Measurements from ENCODE around the gene SLC25A22. TPM values are rescaled to one million over a fixed set of nuclear protein-coding genes. Genes with fewer than 3 reads are reported as not detected.

The SLC25A22 gene
- total RNA-seq, 1 experiment from 2014 or later: 32.7 TPM

GRCh38 chr11:803770-804598 is 5.9 kb upstream of the SLC25A22 start:
- intact Hi-C loops (cut with micrococcal nuclease): no loop called here
- no peak for TF ChIP-seq CTCF (conservative IDR thresholded peaks at IDR 0.05; ENCODE audit: low read depth, low read length)
- no peak for TF ChIP-seq EZH2phosphoT487 (IDR thresholded peaks at IDR 0.05; ENCODE audit: borderline replicate concordance, low read length)
- no peak for TF ChIP-seq EZH2 (IDR thresholded peaks at IDR 0.05; ENCODE audit: low read length, unreplicated experiment)
- DNase-seq: no peak
- Histone ChIP-seq H3K36me3 (ENCODE audit: low read depth, low read length) (no peaks in the 10 kb centered on the region), H3K9me3 (ENCODE audit: low read length) (no peaks in the 10 kb centered on the region), H3K4me1 (ENCODE audit: insufficient read depth, low read length) (peaks cover 15% of the 10 kb centered on the region), H3K4me3 (ENCODE audit: low read length) (peak overlapping the region; percentile 70), H3K9me2 (replicated peaks; ENCODE audit: low read length) (no peaks in the 10 kb centered on the region), H3K27ac (ENCODE audit: low read length) (no peak overlapping the region), H3K27me3 (ENCODE audit: low read length) (no peaks in the 10 kb centered on the region), H4K20me1 (ENCODE audit: low read length) (no peaks in the 10 kb centered on the region), H3K9ac (ENCODE audit: low read length) (no peak overlapping the region), H2AFZ (ENCODE audit: low read length) (no peak overlapping the region), H3K79me2 (ENCODE audit: low read length) (peaks cover 16% of the 10 kb centered on the region), H3K4me2 (ENCODE audit: low read length) (peak overlapping the region; percentile 98), H3F3A (ENCODE audit: low read length, unreplicated experiment) (no peaks in the 10 kb centered on the region)
- ChIA-PET POLR2A (ENCODE audit: unreplicated experiment) (no interaction called here), CTCF (no interaction called here)
- no TSS peak for BruUV-seq (replicated peaks)
- ATAC-seq: no peak

DNA sequence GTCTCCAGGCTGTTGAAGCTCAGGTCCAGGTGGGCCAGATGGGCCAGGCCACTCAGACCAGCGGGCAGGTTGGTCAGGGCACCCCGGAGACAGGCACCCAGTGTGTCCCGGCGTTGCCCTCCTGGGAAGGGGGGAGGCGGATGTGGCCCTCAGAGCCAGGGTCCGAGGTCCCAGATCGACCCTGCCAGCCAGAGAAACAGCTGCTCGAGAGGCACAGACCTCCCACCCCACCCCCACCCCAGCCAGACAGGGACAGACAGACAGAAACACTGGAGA is 5.3 kb upstream of the SLC25A22 start:
- TF ChIP-seq EZH2 (IDR thresholded peaks at IDR 0.05; ENCODE audit: low read length, unreplicated experiment) (no peak), EZH2phosphoT487 (IDR thresholded peaks at IDR 0.05; ENCODE audit: borderline replicate concordance, low read length) (no peak), CTCF (conservative IDR thresholded peaks at IDR 0.05; ENCODE audit: low read depth, low read length) (no peak)
- ATAC-seq (no peak), DNase-seq (no peak)
- Histone ChIP-seq H2AFZ (ENCODE audit: low read length) (no peak overlapping the region), H3K9me2 (replicated peaks; ENCODE audit: low read length) (no peaks in the 10 kb centered on the region), H3K27me3 (ENCODE audit: low read length) (no peaks in the 10 kb centered on the region), H3K27ac (ENCODE audit: low read length) (no peak overlapping the region), H3K9me3 (ENCODE audit: low read length) (no peaks in the 10 kb centered on the region), H3K79me2 (ENCODE audit: low read length) (peaks cover 10% of the 10 kb centered on the region), H3K36me3 (ENCODE audit: low read depth, low read length) (no peaks in the 10 kb centered on the region), H3K4me1 (ENCODE audit: insufficient read depth, low read length) (peaks cover 10% of the 10 kb centered on the region), H3F3A (ENCODE audit: low read length, unreplicated experiment) (no peaks in the 10 kb centered on the region), H3K4me2 (ENCODE audit: low read length) (no peak overlapping the region), H3K4me3 (ENCODE audit: low read length) (no peak overlapping the region), H3K9ac (ENCODE audit: low read length) (no peak overlapping the region), H4K20me1 (ENCODE audit: low read length) (no peaks in the 10 kb centered on the region)
- no TSS peak for BruUV-seq (replicated peaks)
- intact Hi-C loops (cut with micrococcal nuclease): no loop called here
- ChIA-PET CTCF (no interaction called here), POLR2A (ENCODE audit: unreplicated experiment) (no interaction called here)

GRCh38 chr11:802693-803466 is 4.8 kb upstream of the SLC25A22 start:
- Histone ChIP-seq H3K4me2 (ENCODE audit: low read length) (no peak overlapping the region), H3K9me3 (ENCODE audit: low read length) (no peaks in the 10 kb centered on the region), H3K27ac (ENCODE audit: low read length) (no peak overlapping the region), H3K27me3 (ENCODE audit: low read length) (no peaks in the 10 kb centered on the region), H3K36me3 (ENCODE audit: low read depth, low read length) (no peaks in the 10 kb centered on the region), H2AFZ (ENCODE audit: low read length) (no peak overlapping the region), H3K9me2 (replicated peaks; ENCODE audit: low read length) (no peaks in the 10 kb centered on the region), H3K4me3 (ENCODE audit: low read length) (no peak overlapping the region), H3K4me1 (ENCODE audit: insufficient read depth, low read length) (0 out of 2 replicates have a peak, but pooled peaks cover 8% of the 10 kb centered on the region), H3K79me2 (ENCODE audit: low read length) (peaks cover 5% of the 10 kb centered on the region), H3F3A (ENCODE audit: low read length, unreplicated experiment) (no peaks in the 10 kb centered on the region), H3K9ac (ENCODE audit: low read length) (no peak overlapping the region), H4K20me1 (ENCODE audit: low read length) (no peaks in the 10 kb centered on the region)
- no peak for TF ChIP-seq EZH2 (IDR thresholded peaks at IDR 0.05; ENCODE audit: low read length, unreplicated experiment)
- no peak for TF ChIP-seq EZH2phosphoT487 (IDR thresholded peaks at IDR 0.05; ENCODE audit: borderline replicate concordance, low read length)
- no peak for TF ChIP-seq CTCF (conservative IDR thresholded peaks at IDR 0.05; ENCODE audit: low read depth, low read length)
- BruUV-seq (replicated peaks): no TSS peak
- POLR2A ChIA-PET (ENCODE audit: unreplicated experiment): no interaction called here
- ATAC-seq (no peak), DNase-seq (no peak)
- intact Hi-C loops (cut with micrococcal nuclease): no loop called here
- CTCF ChIA-PET: no interaction called here

Data from PC-3 (cell line).